Natural killer cell (primary cell): ENCODE measurements around the gene SAMD10. TPM values are rescaled to one million over a fixed set of nuclear protein-coding genes. Genes with fewer than 3 reads are reported as not detected.

ENCODE experiments used
- ATAC-seq, 3 donors: fragments of 150-1000 bp in 2 of 3; fragments of 200-7000 bp in 1 of 3; cut with Tn5 transposase; 1 replicate in 1 of 3; 2 replicates in 2 of 3; pipeline ENCODE4 v1.10.0; 2021; ENCODE audit warnings: mild to moderate bottlenecking in 2 of 3, moderate library complexity in 2 of 3
- DNase-seq, 2 donors: peaks; one replicate each; pipeline versions ENCODE4 v3.0.0 to v3.0.0-alpha.2; 2013 to 2021; ENCODE audit warnings: mixed read lengths in 1 of 2
- H3K27ac ChIP-seq: one replicate; pipeline ENCODE4 v1.5.1; 2013; ENCODE audit warnings: mild to moderate bottlenecking, low read length
- H3K27me3 ChIP-seq: one replicate; pipeline ENCODE4 v1.6.1; 2013; ENCODE audit warnings: low read length; ENCODE audit not compliant: control insufficient read depth, insufficient read depth
- H3K36me3 ChIP-seq: one replicate; pipeline ENCODE4 v1.6.1; 2013; ENCODE audit warnings: low read length; ENCODE audit not compliant: control insufficient read depth, insufficient read depth
- H3K4me1 ChIP-seq: one replicate; pipeline ENCODE4 v1.6.1; 2013; ENCODE audit warnings: low read length; ENCODE audit not compliant: control insufficient read depth, insufficient read depth
- H3K4me3 ChIP-seq: one replicate; pipeline ENCODE4 v1.5.1; 2013; ENCODE audit warnings: low read length
- H3K9me3 ChIP-seq: one replicate; pipeline ENCODE4 v1.6.1; 2013; ENCODE audit warnings: low read length; ENCODE audit not compliant: control insufficient read depth, insufficient read depth
- H3K27ac Mint-ChIP-seq, 2 donors: one replicate each; pipeline ENCODE4 v1.8.0; 2022; ENCODE audit warnings: mild to moderate bottlenecking in 2 of 2, mixed read lengths in 2 of 2, moderate library complexity in 1 of 2
- H3K27me3 Mint-ChIP-seq, 2 donors: one replicate each; pipeline ENCODE4 v1.8.0; 2022; ENCODE audit warnings: low read depth in 2 of 2, mixed read lengths in 2 of 2
- H3K36me3 Mint-ChIP-seq: one replicate; pipeline ENCODE4 v1.8.0; 2022; ENCODE audit warnings: mixed read lengths
- H3K4me1 Mint-ChIP-seq, 2 donors: one replicate each; pipeline ENCODE4 v1.8.0; 2022; ENCODE audit warnings: mixed read lengths in 2 of 2
- H3K4me3 Mint-ChIP-seq: one replicate; pipeline ENCODE4 v1.8.0; 2022; ENCODE audit warnings: mild to moderate bottlenecking, moderate library complexity, mixed read lengths
- H3K9me3 Mint-ChIP-seq, 2 donors: one replicate each; pipeline ENCODE4 v1.8.0; 2022; ENCODE audit warnings: mixed read lengths in 2 of 2
- CTCF ChIP-seq: fragments of 200-600 bp; IDR thresholded peaks from one replicate; pipeline ENCODE4 v1.8.0; 2022; ENCODE audit warnings: antibody characterized with exemption
- WGBS: methylation state at CpG from one replicate; pipeline ENCODE4 v1.1.7; 2013; ENCODE audit warnings: missing lambda C conversion rate; ENCODE audit not compliant: insufficient coverage; 5-methylcytosine and 5-hydroxymethylcytosine counted together
- intact Hi-C: fragments of 100-400 bp; cut with micrococcal nuclease; formaldehyde crosslinking; loops from one replicate; pipeline ENCODE4 v1.14.2; 2022
- total RNA-seq, 4 donors: library from RNA; stranded (reverse); fragments of 120-200 nt in 1 of 4; gene quantifications; one replicate each; pipeline versions ENCODE4 v1.2.3 to v1.2.4, GENCODE V29; 2013 to 2022

The SAMD10 gene
- total RNA-seq, 3 donors from 2014 or later (not counting 1 experiment from before 2014, with no cell fraction given), result 15.2 to 22.3 (median 17.6) TPM

- intact Hi-C loops, result loop anchor here (1.0 to 2.0 kb wide), 2 partner anchors 23 to 91 kb away; partner anchors contain the start of genes SAMD10 and TPD52L2
- H3K4me1 ChIP-seq, result peaks cover 33% of the 10 kb centered on the region
- H3K27me3 Mint-ChIP-seq, result no peaks in the 10 kb centered on the region
These were observed 23.4 kb downstream of the SAMD10 start, which contains the start of gene UCKL1 for GRCh38 chr20:63955827-63956663. TSS of gene UCKL1 (minus strand) at chr20:63956416. CDS start at chr20:63956372, 44 bp downstream.

GRCh38 chr20:63955281-63955826 lies 24.1 kb downstream of the SAMD10 start:
- no peak overlapping the region for H3K27ac Mint-ChIP-seq
- H3K4me1 ChIP-seq, result peaks cover 37% of the 10 kb centered on the region

More at GRCh38 chr20:63955827-63956663, 23.4 kb downstream of the SAMD10 start, which contains the start of gene UCKL1:
- Mint-ChIP-seq H3K4me3 (peak within 1 kb of the TSS; percentile 87), H3K4me1 (peaks cover 6 to 17% of the 10 kb centered on the region in 2 donors), H3K36me3 (no peaks in the 10 kb centered on the region), H3K9me3 (no peaks in the 10 kb centered on the region), H3K27ac (peak within 1 kb of the TSS; percentile 59 to 73)
- ATAC-seq, result peak; percentile 86 to 94 (median 86)
- Histone ChIP-seq H3K36me3 (no peaks in the 10 kb centered on the region), H3K27me3 (no peaks in the 10 kb centered on the region), H3K9me3 (no peaks in the 10 kb centered on the region), H3K4me3 (peak within 1 kb of the TSS; percentile 65), H3K27ac (peak within 1 kb of the TSS; percentile 34)
- TF ChIP-seq CTCF, result no peak
- DNase-seq, result peak; percentile 88 to 93
- under 1% methylated on average over 105 of the region's 105 CpGs for WGBS

GRCh38 chr20:63953764-63954429 lies 25.5 kb downstream of the SAMD10 start:
- Mint-ChIP-seq H3K4me3 (peak overlapping the region; percentile 78), H3K4me1 (peaks cover 17 to 28% of the 10 kb centered on the region in 2 donors), H3K27me3 (no peaks in the 10 kb centered on the region), H3K27ac (peak overlapping the region in 1 of 2 donors; percentile 64), H3K9me3 (no peaks in the 10 kb centered on the region), H3K36me3 (no peaks in the 10 kb centered on the region)
- intact Hi-C loops, result no loop called here
- TF ChIP-seq CTCF, result no peak
- H3K4me3 ChIP-seq, result no peak overlapping the region
- ATAC-seq (no peak), DNase-seq (no peak)
- H3K36me3 ChIP-seq, result no peaks in the 10 kb centered on the region
- WGBS, result 86% methylated on average over 13 of the region's 13 CpGs
- H3K9me3 ChIP-seq, result no peaks in the 10 kb centered on the region
- H3K27ac ChIP-seq, result no peak overlapping the region
- peaks cover 47% of the 10 kb centered on the region for H3K4me1 ChIP-seq
- no peaks in the 10 kb centered on the region for H3K27me3 ChIP-seq

More at GRCh38 chr20:63955281-63955826, 24.1 kb downstream of the SAMD10 start:
- DNase-seq (no peak), ATAC-seq (peak in 1 of 3 donors; percentile 6)
- Histone ChIP-seq H3K4me3 (peak overlapping the region; percentile 65), H3K9me3 (no peaks in the 10 kb centered on the region), H3K27ac (no peak overlapping the region), H3K36me3 (no peaks in the 10 kb centered on the region), H3K27me3 (no peaks in the 10 kb centered on the region)
- no peaks in the 10 kb centered on the region for H3K9me3 Mint-ChIP-seq
- TF ChIP-seq CTCF, result no peak
- H3K27me3 Mint-ChIP-seq, result no peaks in the 10 kb centered on the region
- WGBS, result 2% methylated on average over 31 of the region's 31 CpGs
- H3K4me1 Mint-ChIP-seq, result peaks cover 6 to 17% of the 10 kb centered on the region in 2 donors
- intact Hi-C loops, result no loop called here
- H3K36me3 Mint-ChIP-seq, result no peaks in the 10 kb centered on the region
- H3K4me3 Mint-ChIP-seq, result peak overlapping the region; percentile 87
